NCI-H1092 treated with DMSO at 0.1 percent for 48 hours (cell line): ENCODE results near the gene CSTPP1.
"Not testable (repeated sequence)": the region's sequence is repeated elsewhere in the genome, so short reads cannot be mapped to it uniquely, and the experiment has no call there.

Experiments used
- DNase-seq: peaks from one replicate; lab custom pipeline; 2025; lab: John Stamatoyannopoulos, UW

CSTPP1 gene

GRCh38 chr11:46912526-46913150 is 23.9 kb upstream of the CSTPP1 start:
- peak; percentile 86 for DNase-seq

DNA sequence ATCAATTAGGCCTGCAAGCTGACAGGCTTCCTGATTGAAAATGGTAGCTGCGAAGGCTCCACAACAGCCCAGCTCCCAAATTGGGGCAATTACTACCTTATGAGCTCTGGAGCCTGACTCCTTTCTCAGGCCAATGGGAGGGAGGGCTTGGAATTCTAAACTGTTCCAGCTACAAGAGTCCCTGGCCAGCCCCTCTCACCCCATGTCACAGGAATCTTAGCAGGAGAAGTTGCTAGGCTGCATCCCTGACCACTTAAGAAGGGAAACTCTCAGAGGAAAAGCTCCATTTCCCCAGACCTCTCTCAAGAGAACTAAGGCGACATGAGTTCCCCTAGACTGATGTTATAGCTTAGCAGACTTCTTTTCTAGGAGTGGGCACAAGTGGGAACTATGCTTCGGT is 23.1 kb upstream of the CSTPP1 start:
- DNase-seq, result no peak

- DNase-seq, result no peak
Measured at GRCh38 chr11:46914363-46914762, 22.2 kb upstream of the CSTPP1 start.

DNA sequence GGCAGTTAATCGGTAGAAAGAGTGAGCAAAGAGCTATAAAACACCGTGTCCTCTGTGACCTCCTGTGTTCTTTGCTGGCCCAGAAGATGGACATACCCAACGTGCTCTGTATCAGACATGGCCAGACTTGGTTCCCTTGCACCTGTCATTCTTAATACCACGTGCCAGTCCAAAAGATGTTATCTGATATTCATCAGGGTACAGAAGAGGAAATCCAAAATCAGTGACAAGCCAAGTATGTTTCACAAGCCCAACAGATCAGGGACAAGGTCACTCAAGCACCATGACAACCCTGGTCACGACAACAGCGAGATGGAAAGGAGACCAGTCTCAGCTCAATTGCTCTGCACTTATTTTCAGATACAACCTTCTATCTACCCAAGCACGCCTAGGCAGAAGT is 21.7 kb upstream of the CSTPP1 start:
- DNase-seq, result no peak

GRCh38 chr11:46916286-46917108 is 20.1 kb upstream of the CSTPP1 start:
- peak; percentile 33 for DNase-seq

DNA sequence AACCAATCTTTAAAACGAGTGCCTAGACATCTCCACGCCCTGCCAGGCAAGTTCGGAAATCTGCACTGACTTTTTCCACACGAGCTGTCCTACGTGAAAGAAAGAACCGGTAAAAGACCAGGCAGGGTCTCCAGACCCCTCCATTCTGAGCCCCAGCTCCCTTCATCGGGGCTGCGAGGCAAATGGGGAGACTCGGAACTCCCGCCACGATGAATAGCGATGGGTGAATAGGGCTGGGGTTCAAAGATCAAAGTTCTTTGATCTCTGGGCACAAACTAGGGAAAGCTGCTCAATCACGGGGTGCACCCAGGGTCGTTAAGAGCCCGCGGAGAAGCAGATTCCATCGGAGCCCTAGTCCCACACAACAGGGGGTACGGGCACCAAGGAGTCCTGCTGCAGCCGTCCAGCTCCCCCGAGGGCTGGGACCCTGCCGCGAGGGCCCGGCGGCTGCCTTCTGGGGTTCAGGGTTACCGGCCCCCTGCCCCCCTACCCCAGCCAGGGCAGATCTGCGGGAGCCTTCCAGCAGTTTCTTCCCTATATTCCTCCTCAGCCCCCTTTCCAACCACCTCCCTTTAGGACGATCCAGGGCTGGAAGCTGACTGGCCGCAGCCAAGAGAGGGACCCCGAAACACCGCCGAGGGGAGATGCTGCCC is 19.3 kb upstream of the CSTPP1 start:
- no peak for DNase-seq

DNA sequence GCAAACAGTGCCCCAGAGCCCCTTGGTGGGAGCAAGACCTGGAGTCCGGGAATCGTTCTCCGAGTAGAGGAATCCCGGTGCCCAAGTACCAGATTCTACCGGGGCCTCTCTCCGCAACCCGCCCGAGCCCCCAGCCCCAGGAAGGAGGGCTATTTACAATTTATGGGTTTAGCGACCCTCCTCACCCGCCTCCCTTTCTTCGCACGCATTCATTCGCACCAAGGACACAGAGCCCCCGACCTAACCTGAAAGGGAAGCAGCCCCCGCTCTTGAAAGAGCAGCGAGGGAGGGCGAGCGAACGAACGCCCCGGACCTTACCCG is 18.8 kb upstream of the CSTPP1 start:
- no peak for DNase-seq

GRCh38 chr11:46918083-46918787 is 18.3 kb upstream of the CSTPP1 start, which contains the start of gene LRP4:
Gene LRP4 (minus strand): TSS chr11:46918550. CDS start chr11:46918379, 171 bp downstream.
- DNase-seq, result no peak

DNA sequence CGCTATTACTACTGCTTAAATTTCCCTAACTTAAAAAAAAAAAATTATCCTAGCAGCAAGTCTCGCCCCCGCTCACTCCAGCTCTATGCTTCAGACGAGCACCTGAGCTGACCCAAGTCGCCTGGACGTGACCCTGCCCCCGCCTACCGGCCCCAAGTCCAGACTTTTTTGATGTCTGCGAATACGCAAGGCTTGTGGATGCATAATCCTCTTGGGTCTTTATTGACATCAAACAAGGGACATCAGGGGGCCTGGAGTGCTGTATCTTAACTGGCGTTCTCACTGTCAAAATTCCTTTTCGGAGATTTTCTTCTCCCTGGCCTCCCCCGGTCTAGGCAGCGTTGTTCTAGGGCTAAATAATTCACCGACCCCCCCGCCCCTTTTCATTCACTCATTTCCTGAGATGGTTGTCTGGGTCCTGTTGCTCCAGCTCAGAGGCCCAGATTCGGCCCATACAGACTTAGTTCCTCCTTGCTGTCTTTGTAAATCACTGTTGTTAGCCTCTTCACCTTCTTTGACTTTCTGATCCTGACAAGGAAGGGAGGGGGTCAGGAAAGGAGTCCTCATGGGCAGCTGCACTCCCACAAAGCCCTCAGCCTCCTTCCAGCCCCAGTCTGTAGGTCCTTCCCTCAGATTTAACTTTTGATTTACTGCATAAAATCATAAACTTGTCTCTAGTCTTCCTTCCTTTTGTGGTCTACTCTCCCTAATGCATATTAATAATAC is 17.6 kb upstream of the CSTPP1 start:
- no peak for DNase-seq

DNA sequence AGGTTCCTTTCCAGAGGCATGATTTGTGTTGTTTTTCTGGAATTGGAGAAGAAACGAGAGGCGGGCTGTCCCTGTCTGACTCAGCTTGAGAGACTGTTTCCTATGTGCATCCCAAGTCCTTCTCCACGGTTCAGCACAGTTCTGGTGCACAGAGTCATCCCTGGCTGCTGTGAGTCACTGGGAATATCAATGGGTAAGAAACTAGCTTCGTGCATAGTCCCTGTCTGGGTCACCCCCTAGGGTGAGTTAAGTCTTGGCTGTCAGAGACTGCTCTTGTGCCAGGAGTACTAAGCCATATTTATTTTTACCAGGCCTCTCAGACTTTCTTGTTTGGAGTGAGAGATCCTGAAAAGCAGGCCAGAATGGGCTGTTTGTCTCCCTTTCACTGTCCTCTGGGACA is 15.8 kb upstream of the CSTPP1 start:
- no peak for DNase-seq

- not testable (repeated sequence) for DNase-seq
Measured at GRCh38 chr11:46927928-46928327, 8.6 kb upstream of the CSTPP1 start.

- not testable (repeated sequence) for DNase-seq
Measured at GRCh38 chr11:46928701-46929100, 7.9 kb upstream of the CSTPP1 start.

DNA sequence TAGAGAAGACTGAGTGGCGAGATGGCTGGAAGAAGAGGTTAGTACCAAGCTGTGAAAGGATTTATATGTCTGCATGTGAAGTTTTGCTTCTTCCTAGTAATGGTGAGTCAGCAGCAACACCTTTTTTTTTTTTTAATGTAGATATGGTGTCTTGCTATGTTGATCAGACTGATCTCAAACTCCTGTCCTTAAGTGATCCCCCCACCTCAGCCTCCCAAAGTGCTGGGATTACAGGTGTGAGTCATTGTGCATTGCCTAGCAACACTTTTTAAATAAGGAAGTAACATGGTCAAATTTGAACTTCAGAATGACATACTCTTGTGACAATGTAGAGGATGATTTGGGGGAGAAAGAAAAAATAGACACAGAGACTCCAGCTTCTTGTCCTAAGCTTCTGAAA is 6.5 kb upstream of the CSTPP1 start:
- DNase-seq, result no peak

GRCh38 chr11:46942172-46942571 is 5.6 kb downstream of the CSTPP1 start:
- no peak for DNase-seq

DNA sequence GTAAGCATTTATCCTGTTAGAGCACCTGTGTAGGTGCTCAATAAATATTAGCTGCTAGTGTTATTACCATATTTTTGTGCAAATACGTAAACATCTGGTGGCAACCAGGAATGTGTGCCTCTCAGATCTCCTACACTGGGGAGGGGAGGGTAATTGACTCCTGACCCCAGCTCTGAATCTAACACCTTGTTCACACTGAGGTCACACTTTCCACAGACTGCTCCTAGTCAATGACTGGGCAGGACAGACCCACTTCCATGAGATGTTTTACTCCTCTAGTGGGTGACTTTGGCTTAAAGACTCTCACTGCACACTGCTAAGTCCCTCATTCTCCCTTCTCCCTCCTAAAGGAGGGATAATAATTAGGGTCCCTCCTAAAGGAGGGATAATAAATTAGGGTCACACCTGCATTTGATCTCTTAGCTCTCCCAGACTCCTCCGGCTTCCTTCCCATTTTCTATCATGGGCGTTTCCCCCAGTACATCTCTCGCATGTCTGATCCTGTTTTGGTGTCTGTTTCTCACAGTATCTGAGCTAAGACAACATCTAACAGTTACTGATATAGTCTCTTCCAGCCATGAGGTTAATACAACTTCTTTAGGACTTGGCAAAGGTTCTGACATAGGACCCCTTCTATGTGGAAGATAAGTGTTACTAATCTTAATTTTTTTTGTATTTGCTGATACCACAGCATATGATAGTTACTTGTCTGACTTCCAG is 8.0 kb downstream of the CSTPP1 start:
- DNase-seq, result no peak

DNA sequence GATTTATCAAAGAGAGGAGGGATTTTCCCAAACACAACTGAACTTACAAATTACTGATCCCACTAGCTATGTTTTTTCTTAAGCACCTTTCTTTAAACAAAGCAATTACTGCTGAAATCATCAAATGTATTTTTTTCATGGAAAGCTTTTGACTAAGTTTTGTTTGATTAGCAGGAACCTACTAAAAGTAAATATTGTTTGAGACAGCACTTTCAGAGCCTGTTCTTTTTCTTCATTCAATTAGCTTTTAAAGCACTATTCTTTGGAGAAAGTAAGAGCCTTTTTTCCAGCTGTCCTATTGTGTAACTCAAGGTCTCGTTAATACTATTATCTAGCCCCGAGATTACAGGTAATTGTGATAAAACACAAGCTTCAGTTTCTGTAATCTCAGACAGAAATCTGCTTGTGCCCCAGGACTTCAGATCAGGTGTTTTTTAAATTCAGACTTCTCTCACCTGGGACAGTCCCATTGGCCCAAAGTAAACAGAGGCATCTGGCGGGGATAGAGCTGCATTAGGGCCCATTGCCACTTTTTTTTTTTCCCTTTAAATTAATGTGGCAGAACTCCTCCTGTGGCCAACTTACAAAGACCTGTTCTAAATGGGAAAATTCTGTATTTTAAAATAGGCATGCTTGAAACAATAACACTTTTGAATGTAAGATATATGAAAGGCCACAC is 11.0 kb downstream of the CSTPP1 start:
- no peak for DNase-seq

DNA sequence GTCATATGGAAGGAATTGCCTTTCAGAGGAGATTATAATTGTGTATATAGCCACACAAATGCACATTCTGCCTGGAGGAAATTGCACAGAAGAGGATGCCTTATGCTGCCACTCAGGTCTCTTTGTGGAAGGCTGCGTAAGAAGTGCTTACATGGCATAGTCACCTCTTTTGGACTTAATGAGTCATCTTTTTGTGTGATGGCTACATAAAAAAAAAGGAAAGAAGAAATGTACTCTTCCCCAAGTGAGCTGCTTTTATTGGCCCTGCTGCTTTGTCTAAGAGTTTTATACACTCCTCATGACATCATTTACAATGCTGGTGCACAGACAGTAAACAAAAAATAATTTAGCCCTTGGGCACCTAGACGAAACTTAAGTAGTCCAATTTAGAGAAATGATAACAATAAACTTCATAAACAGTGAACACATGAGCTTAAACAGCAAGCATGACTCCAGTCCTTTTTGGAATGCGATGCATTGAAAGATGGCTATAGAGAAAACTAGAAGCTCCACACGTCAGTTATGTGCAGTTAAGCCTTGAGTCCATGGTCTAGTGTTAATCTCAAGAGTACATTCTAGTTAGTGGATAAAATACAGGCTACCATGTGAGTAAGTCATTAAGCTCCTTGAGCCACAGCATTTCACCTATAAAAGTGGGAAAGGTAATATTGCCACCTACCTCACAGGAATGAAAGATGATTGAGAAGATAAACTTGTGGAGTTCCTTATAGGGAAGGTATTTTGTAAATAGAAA is 12.0 kb downstream of the CSTPP1 start:
- DNase-seq, result no peak

DNA sequence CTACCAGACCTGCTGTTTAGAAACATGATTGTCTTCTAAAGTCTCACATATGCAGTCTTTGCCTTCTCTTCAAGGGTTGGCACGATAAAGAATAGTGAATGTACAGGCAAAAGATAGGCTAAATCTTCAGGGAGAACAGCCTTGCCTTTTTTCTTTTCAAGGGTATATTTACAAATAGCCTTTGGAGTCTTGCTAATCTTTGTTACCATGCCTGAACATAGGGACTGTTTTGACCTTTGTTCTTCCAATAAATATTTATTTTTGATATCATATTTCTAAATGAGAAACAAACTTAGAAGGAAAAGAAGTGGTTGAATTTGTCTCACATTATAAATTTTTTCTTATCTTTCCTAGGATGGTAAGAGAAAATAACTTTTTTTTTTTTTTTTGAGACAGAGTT is 12.7 kb downstream of the CSTPP1 start:
- DNase-seq, result no peak

GRCh38 chr11:46951864-46952263 is 15.3 kb downstream of the CSTPP1 start:
- no peak for DNase-seq

- no peak for DNase-seq
Measured at GRCh38 chr11:46952553-46952952, 16.0 kb downstream of the CSTPP1 start.
